Measurements from ENCODE around the gene GALNT9. TPM values are rescaled to one million over a fixed set of nuclear protein-coding genes. Genes with fewer than 3 reads are reported as not detected.

Gene GALNT9
- total RNA-seq, 6 experiments from 2014 or later: not detected

- H3K27ac Mint-ChIP-seq: no peak overlapping the region
- H3K36me3 Mint-ChIP-seq (ENCODE audit: low read depth): no peaks in the 10 kb centered on the region
- TF ChIP-seq CTCF (IDR thresholded peaks at IDR 0.05): no peak
- no peak overlapping the region for H3K4me3 Mint-ChIP-seq
- peaks cover 18% of the 10 kb centered on the region for H3K4me1 Mint-ChIP-seq (ENCODE audit: low read depth)
- H3K9me3 Mint-ChIP-seq: peaks cover 4% of the 10 kb centered on the region; the same call in 1 of the 2 replicates
- no peak for DNase-seq
- peaks cover 7% of the 10 kb centered on the region for H3K27me3 Mint-ChIP-seq (ENCODE audit: insufficient read depth)
These were observed 545 bp upstream of the GALNT9 start for GRCh38 chr12:132329720-132330548.

GRCh38 chr12:132328282-132329029, 933 bp downstream of the GALNT9 start:
- H3K9me3 Mint-ChIP-seq: peaks cover 4% of the 10 kb centered on the region; the same call in 1 of the 2 replicates
- no peak for DNase-seq
- peaks cover 18% of the 10 kb centered on the region for H3K4me1 Mint-ChIP-seq (ENCODE audit: low read depth)
- H3K27ac Mint-ChIP-seq: peak overlapping the region; percentile 92; the same call in 1 of the 2 replicates
- peaks cover 9% of the 10 kb centered on the region for H3K27me3 Mint-ChIP-seq (ENCODE audit: insufficient read depth)
- peak overlapping the region; percentile 82 for H3K4me3 Mint-ChIP-seq
- no peaks in the 10 kb centered on the region for H3K36me3 Mint-ChIP-seq (ENCODE audit: low read depth)
- no peak for TF ChIP-seq CTCF (IDR thresholded peaks at IDR 0.05)

- TF ChIP-seq CTCF (IDR thresholded peaks at IDR 0.05): no peak
- Mint-ChIP-seq H3K9me3 (peaks cover 4% of the 10 kb centered on the region; the same call in 1 of the 2 replicates), H3K4me1 (ENCODE audit: low read depth) (peaks cover 24% of the 10 kb centered on the region), H3K36me3 (ENCODE audit: low read depth) (no peaks in the 10 kb centered on the region), H3K27me3 (ENCODE audit: insufficient read depth) (peaks cover 16% of the 10 kb centered on the region), H3K4me3 (peak overlapping the region; percentile 82), H3K27ac (peak overlapping the region; percentile 92)
- DNase-seq: peak; percentile 90
These were observed 1.8 kb downstream of the GALNT9 start for GRCh38 chr12:132327336-132328171.

GRCh38 chr12:132326646-132327045, 2.7 kb downstream of the GALNT9 start:
- H3K4me3 Mint-ChIP-seq: peak overlapping the region; percentile 82
- no peak for DNase-seq
- H3K27ac Mint-ChIP-seq: peak overlapping the region; percentile 92
- H3K9me3 Mint-ChIP-seq: peaks cover 4% of the 10 kb centered on the region; the same call in 1 of the 2 replicates
- H3K36me3 Mint-ChIP-seq (ENCODE audit: low read depth): no peaks in the 10 kb centered on the region
- H3K27me3 Mint-ChIP-seq (ENCODE audit: insufficient read depth): peaks cover 16% of the 10 kb centered on the region
- H3K4me1 Mint-ChIP-seq (ENCODE audit: low read depth): peaks cover 24% of the 10 kb centered on the region
- TF ChIP-seq CTCF (IDR thresholded peaks at IDR 0.05): no peak

- no peak for TF ChIP-seq CTCF (IDR thresholded peaks at IDR 0.05)
- H3K27me3 Mint-ChIP-seq (ENCODE audit: insufficient read depth): peaks cover 15% of the 10 kb centered on the region
- H3K27ac Mint-ChIP-seq: no peak overlapping the region
- DNase-seq: no peak
- no peak overlapping the region for H3K4me3 Mint-ChIP-seq
- H3K9me3 Mint-ChIP-seq: peaks cover 4% of the 10 kb centered on the region; the same call in 1 of the 2 replicates
- H3K4me1 Mint-ChIP-seq (ENCODE audit: low read depth): peaks cover 24% of the 10 kb centered on the region
- no peaks in the 10 kb centered on the region for H3K36me3 Mint-ChIP-seq (ENCODE audit: low read depth)
These were observed 3.7 kb downstream of the GALNT9 start for GRCh38 chr12:132325733-132326130.
